GM06990 (cell line): ENCODE data around the gene NUDT6.

ENCODE experiments used
- DNase-seq: peaks from one replicate; pipeline ENCODE4 v3.0.0-alpha.2; 2011; ENCODE audit not compliant: insufficient read length; ENCODE audit errors: extremely low read depth
- H3K27me3 ChIP-seq: replicated peaks from 2 replicates; pipeline ENCODE4 v1.6.0; 2011; ENCODE audit warnings: low read length; ENCODE audit not compliant: control insufficient read depth, insufficient read depth
- H3K36me3 ChIP-seq: 2 replicates; pipeline ENCODE4 v1.5.1; 2011; ENCODE audit warnings: low read length; ENCODE audit not compliant: control insufficient read depth, insufficient read depth
- H3K4me3 ChIP-seq: replicated peaks from 2 replicates; pipeline ENCODE4 v1.5.1; 2011; ENCODE audit warnings: low read depth, mild to moderate bottlenecking, control low read depth, low read length
- TF ChIP-seq, protein P1 (sequence below): IDR thresholded peaks from 2 replicates; pipeline ENCODE4 v1.5.1; 2011; ENCODE audit warnings: low read length, control low read depth, mild to moderate bottlenecking, inconsistent platforms; ENCODE audit not compliant: insufficient read depth, poor library complexity, severe bottlenecking

Gene NUDT6

GRCh38 chr4:122921971-122922876, at the start of gene NUDT6:
TSS of gene NUDT6 (minus strand) at chr4:122922597. CDS start at chr4:122922572, 25 bp downstream.
- no peaks in the 10 kb centered on the region for H3K36me3 ChIP-seq
- DNase-seq = peak; percentile 83
- TF ChIP-seq, protein P1, sequence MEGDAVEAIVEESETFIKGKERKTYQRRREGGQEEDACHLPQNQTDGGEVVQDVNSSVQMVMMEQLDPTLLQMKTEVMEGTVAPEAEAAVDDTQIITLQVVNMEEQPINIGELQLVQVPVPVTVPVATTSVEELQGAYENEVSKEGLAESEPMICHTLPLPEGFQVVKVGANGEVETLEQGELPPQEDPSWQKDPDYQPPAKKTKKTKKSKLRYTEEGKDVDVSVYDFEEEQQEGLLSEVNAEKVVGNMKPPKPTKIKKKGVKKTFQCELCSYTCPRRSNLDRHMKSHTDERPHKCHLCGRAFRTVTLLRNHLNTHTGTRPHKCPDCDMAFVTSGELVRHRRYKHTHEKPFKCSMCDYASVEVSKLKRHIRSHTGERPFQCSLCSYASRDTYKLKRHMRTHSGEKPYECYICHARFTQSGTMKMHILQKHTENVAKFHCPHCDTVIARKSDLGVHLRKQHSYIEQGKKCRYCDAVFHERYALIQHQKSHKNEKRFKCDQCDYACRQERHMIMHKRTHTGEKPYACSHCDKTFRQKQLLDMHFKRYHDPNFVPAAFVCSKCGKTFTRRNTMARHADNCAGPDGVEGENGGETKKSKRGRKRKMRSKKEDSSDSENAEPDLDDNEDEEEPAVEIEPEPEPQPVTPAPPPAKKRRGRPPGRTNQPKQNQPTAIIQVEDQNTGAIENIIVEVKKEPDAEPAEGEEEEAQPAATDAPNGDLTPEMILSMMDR = no peak
- peak within 1 kb of the TSS; percentile 69 for H3K4me3 ChIP-seq
- no peaks in the 10 kb centered on the region for H3K27me3 ChIP-seq

- TF ChIP-seq, protein P1 = no peak
- Histone ChIP-seq H3K27me3 (no peaks in the 10 kb centered on the region), H3K36me3 (no peaks in the 10 kb centered on the region), H3K4me3 (no peak overlapping the region)
- DNase-seq = no peak
Observed at GRCh38 chr4:122968227-122968812, 45.9 kb upstream of the NUDT6 start.

DNA sequence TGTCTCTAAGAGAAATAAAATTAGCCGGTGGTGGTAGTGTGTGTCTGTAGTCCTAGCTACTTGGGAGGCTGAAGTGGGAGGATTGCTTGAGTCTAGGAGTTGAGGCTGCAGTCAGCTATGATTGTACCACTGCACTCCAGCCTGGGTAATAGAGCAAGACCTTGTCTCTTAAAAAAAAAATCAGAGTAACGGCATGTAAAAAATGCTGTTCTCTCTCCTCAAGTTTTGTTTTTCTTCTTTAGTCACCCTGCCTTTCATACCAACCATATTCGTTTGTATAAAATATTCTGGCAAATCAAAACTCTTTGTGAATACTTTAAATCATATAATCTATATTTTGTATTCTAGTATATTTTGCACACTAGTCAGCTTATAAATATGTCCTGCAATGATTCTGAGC, 44.8 kb upstream of the NUDT6 start:
- no peak for DNase-seq
- H3K4me3 ChIP-seq = no peak overlapping the region
- TF ChIP-seq, protein P1 = no peak
- H3K27me3 ChIP-seq = no peaks in the 10 kb centered on the region
- no peaks in the 10 kb centered on the region for H3K36me3 ChIP-seq

- DNase-seq = no peak
- H3K4me3 ChIP-seq = no peak overlapping the region
- TF ChIP-seq, protein P1 = no peak
- no peaks in the 10 kb centered on the region for H3K27me3 ChIP-seq
- no peaks in the 10 kb centered on the region for H3K36me3 ChIP-seq
Observed at GRCh38 chr4:122966201-122966600, 43.8 kb upstream of the NUDT6 start.

DNA sequence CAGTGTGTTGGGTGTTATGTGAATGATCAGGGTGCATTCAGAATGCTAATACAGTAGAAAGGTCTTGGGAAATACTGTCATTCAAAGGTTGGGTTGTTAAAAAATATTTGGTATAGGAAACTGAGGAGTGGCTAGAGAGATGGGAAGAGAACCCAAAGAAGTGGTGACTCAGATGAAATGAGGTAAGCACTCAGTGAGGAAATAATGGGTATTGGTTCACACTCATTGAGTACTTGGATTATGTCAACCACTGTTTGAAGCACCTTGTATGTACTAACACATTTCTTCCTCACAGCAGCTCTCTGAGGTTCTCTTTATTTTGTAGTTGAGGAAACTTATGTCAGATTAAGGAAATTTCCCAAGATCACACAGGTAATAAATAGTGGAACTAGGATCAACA, 40.8 kb upstream of the NUDT6 start:
- TF ChIP-seq, protein P1 = no peak
- no peaks in the 10 kb centered on the region for H3K27me3 ChIP-seq
- no peaks in the 10 kb centered on the region for H3K36me3 ChIP-seq
- no peak for DNase-seq
- no peak overlapping the region for H3K4me3 ChIP-seq
